GM12878 (cell line): ENCODE data around the gene FRMPD2. TPM values are rescaled to one million over a fixed set of nuclear protein-coding genes. Genes with fewer than 3 reads are reported as not detected.

Experiments
- ATAC-seq: fragments of 200-7000 bp; cut with Tn5 transposase; 3 replicates; pipeline ENCODE4 v1.9.1; 2020; ENCODE audit warnings: mild to moderate bottlenecking, moderate library complexity
- BruUV-seq: library from RNA; stranded (reverse); fragments of 400-500 nt; replicated peaks from 2 replicates; lab custom pipeline; 2021; lab: Mats Ljungman, UMichigan
- CTCF ChIA-PET: fragments of 300-600 bp; sonication (Branson Sonifier 250); formaldehyde crosslinking; extraction: SDS; loops from one replicate; lab custom pipeline; 2021; ENCODE audit warnings: inconsistent platforms; lab: Yijun Ruan, JAX
- POLR2A ChIA-PET: fragments of 350-600 bp; formaldehyde crosslinking; extraction: SDS; loops from one replicate; lab custom pipeline; 2021; ENCODE audit warnings: inconsistent platforms; lab: Charles Lee
- RAD21 ChIA-PET: fragments of 300-600 bp; sonication (Branson Sonifier 250); formaldehyde crosslinking; loops from one replicate; lab custom pipeline; 2023; ENCODE audit warnings: antibody characterized with exemption; ENCODE audit not compliant: unreplicated experiment; lab: Charles Lee
- SMC1A ChIA-PET: fragments of 300-600 bp; sonication (Branson Sonifier 250); formaldehyde crosslinking; loops from one replicate; lab custom pipeline; 2023; ENCODE audit not compliant: unreplicated experiment, uncharacterized antibody; lab: Charles Lee
- DNase-seq: peaks from one replicate; pipeline ENCODE4 v3.0.0-alpha.2; 2011; ENCODE audit warnings: low read depth, low spot score
- FAIRE-seq: peaks from 3 replicates; lab custom pipeline; 2011; peaks lifted over from hg19 to GRCh38; lab: Jason Lieb, UNC
- H2AFZ ChIP-seq: 2 replicates; pipeline ENCODE4 v1.6.0; 2011; ENCODE audit warnings: low read depth, low read length, control low read depth; ENCODE audit not compliant: control insufficient read depth
- H3K27ac ChIP-seq: 2 replicates; pipeline ENCODE4 v1.5.1; 2011; ENCODE audit warnings: control low read depth; ENCODE audit not compliant: control insufficient read depth, insufficient read depth
- H3K27me3 ChIP-seq, 2 experiments: replicated peaks in 1 of 2; 2 replicates each; pipeline versions ENCODE4 v1.6.0 to v1.6.1; 2011; ENCODE audit warnings: low read length in 1 of 2; ENCODE audit not compliant: control insufficient read depth in 2 of 2, insufficient read depth in 2 of 2
- H3K36me3 ChIP-seq, 2 experiments: 2 replicates each; pipeline ENCODE4 v1.5.1; 2011; ENCODE audit warnings: low read length in 1 of 2; ENCODE audit not compliant: control insufficient read depth in 2 of 2, insufficient read depth in 2 of 2
- H3K4me1 ChIP-seq: 2 replicates; pipeline ENCODE4 v1.6.1; 2011; ENCODE audit warnings: mild to moderate bottlenecking, low read length, moderate library complexity, mixed read lengths; ENCODE audit not compliant: control insufficient read depth, insufficient read depth
- H3K4me2 ChIP-seq: 2 replicates; pipeline ENCODE4 v1.6.0; 2011; ENCODE audit warnings: control low read depth; ENCODE audit not compliant: control insufficient read depth, insufficient read depth
- H3K4me3 ChIP-seq: fragments of 200-600 bp; sonication (generic); 2 replicates; pipeline ENCODE4 v1.5.1; 2016
- H3K79me2 ChIP-seq: 2 replicates; pipeline ENCODE4 v1.6.0; 2011; ENCODE audit warnings: low read length; ENCODE audit not compliant: control insufficient read depth, insufficient read depth
- H3K9ac ChIP-seq: 2 replicates; pipeline ENCODE4 v1.8.0; 2011; ENCODE audit warnings: low read length, control low read depth, mixed read lengths; ENCODE audit not compliant: control insufficient read depth, insufficient read depth
- H3K9me3 ChIP-seq: replicated peaks from 3 replicates; pipeline ENCODE4 v1.5.1; 2011; ENCODE audit warnings: mild to moderate bottlenecking, low read length; ENCODE audit not compliant: control insufficient read depth, insufficient read depth
- H4K20me1 ChIP-seq: 2 replicates; pipeline ENCODE4 v1.6.0; 2011; ENCODE audit not compliant: control insufficient read depth, insufficient read depth
- ASH2L ChIP-seq: fragments of 300-600, 200-600 bp; sonication (generic); IDR thresholded peaks from 2 replicates; pipeline ENCODE4 v1.6.1; 2017; ENCODE audit warnings: low read depth, mild to moderate bottlenecking, borderline replicate concordance
- ATF7 ChIP-seq: fragments of 450-650 bp; IDR thresholded peaks from 2 replicates; pipeline ENCODE4 v1.6.1; 2016; ENCODE audit warnings: low read depth, mild to moderate bottlenecking
- E2F4 ChIP-seq: IDR thresholded peaks from 2 replicates; pipeline ENCODE4 v1.6.1; 2012; ENCODE audit warnings: low read depth, low read length, improper control_type of control experiment
- E2F8 ChIP-seq: fragments of 450-650 bp; IDR thresholded peaks from 2 replicates; pipeline ENCODE4 v1.6.1; 2018; ENCODE audit warnings: mild to moderate bottlenecking, low read depth, moderate library complexity; ENCODE audit not compliant: partially characterized antibody
- ELK1 ChIP-seq: IDR thresholded peaks from 2 replicates; pipeline ENCODE4 v1.6.1; 2012; ENCODE audit warnings: low read depth, low read length, improper control_type of control experiment
- HDAC6 ChIP-seq: fragments of 200-600 bp; sonication (generic); IDR thresholded peaks from one replicate; pipeline ENCODE4 v1.8.0; 2017; ENCODE audit warnings: antibody characterized with exemption; ENCODE audit not compliant: unreplicated experiment
- HDGF ChIP-seq: fragments of 450-650 bp; IDR thresholded peaks from 2 replicates; pipeline ENCODE4 v1.6.1; 2016; ENCODE audit warnings: antibody characterized with exemption
- KLF5 ChIP-seq: fragments of 450-650 bp; IDR thresholded peaks from 2 replicates; pipeline ENCODE4 v1.6.1; 2014; ENCODE audit warnings: mild to moderate bottlenecking; ENCODE audit not compliant: partially characterized antibody
- MEF2B ChIP-seq: fragments of 450-650 bp; IDR thresholded peaks from 2 replicates; pipeline ENCODE4 v1.6.1; 2018; ENCODE audit warnings: mild to moderate bottlenecking, moderate library complexity; ENCODE audit not compliant: partially characterized antibody, poor library complexity, severe bottlenecking
- POLR2AphosphoS2 ChIP-seq: IDR thresholded peaks from 2 replicates; pipeline ENCODE4 v1.6.1; 2011; ENCODE audit warnings: low read depth, mild to moderate bottlenecking, low read length, improper control_type of control experiment, moderate library complexity
- STAT1 ChIP-seq: fragments of 450-650 bp; conservative IDR thresholded peaks from 2 replicates; pipeline ENCODE4 v1.6.1; 2014; ENCODE audit warnings: antibody characterized with exemption, mild to moderate bottlenecking
- ZBED1 ChIP-seq: IDR thresholded peaks from 2 replicates; pipeline ENCODE4 v1.6.1; 2016; ENCODE audit warnings: borderline replicate concordance
- WGBS: methylation state at CpG from one replicate; pipeline ENCODE4 v1.1.6; 2016; ENCODE audit warnings: low lambda C conversion rate; ENCODE audit not compliant: insufficient replicate concordance, insufficient coverage; ENCODE audit errors: missing lambda C conversion rate; 5-methylcytosine and 5-hydroxymethylcytosine counted together
- in situ Hi-C: fragments of 300-500 bp; cut with MboI; formaldehyde crosslinking; loops from 9 replicates; pipeline ENCODE4 v1.14.3; 2018; ENCODE audit warnings: mixed read lengths
- intact Hi-C: fragments of 100-400 bp; cut with micrococcal nuclease; formaldehyde crosslinking; loops from one replicate; pipeline ENCODE4 v1.14.2; 2022; ENCODE audit not compliant: unreplicated experiment
- polyA plus RNA-seq, 11 experiments: library from polyadenylated mRNA; depleted of rRNA in 4 of 11; unstranded in 6 of 11; stranded (reverse) in 5 of 11; fragments of >200 nt; fragmentation: Nextera tagmentation in 4 of 11; fragmentation: Illumina TruSeq in 1 of 11; extraction: Ambion mirVana in 4 of 11; extraction: Trizol in 1 of 11; gene quantifications; 1 replicate in 1 of 11; 2 replicates in 10 of 11; pipeline versions ENCODE4 v1.2.1 to v1.2.3, GENCODE V29; 2011 to 2016; ENCODE audit warnings: inconsistent platforms in 2 of 11, missing spikeins in 2 of 11, low read depth in 1 of 11
- total RNA-seq, 4 experiments: library from RNA; depleted of rRNA in 3 of 4; stranded (reverse); fragments of >200 nt in 3 of 4; fragmentation: Illumina TruSeq in 1 of 4; extraction: Trizol in 1 of 4; gene quantifications; 2 replicates each; pipeline versions ENCODE4 v1.2.1 to v1.2.3, GENCODE V29; 2013 to 2021
- TF ChIP-seq, protein P1 (sequence below): fragments of 450-650 bp; IDR thresholded peaks from 2 replicates; pipeline ENCODE4 v1.6.1; 2017; ENCODE audit warnings: mild to moderate bottlenecking, low read depth, inconsistent platforms; ENCODE audit not compliant: poor library complexity, severe bottlenecking
- TF ChIP-seq, protein P2 (sequence below): fragments of 150-350 bp; IDR thresholded peaks from 2 replicates; pipeline ENCODE4 v1.6.1; 2014; ENCODE audit warnings: mild to moderate bottlenecking, low read depth, low read length

FRMPD2 gene
- total and polyA plus RNA-seq, 10 of the 15 experiments (the other 5 are each of a cell fraction or from before 2014, with no cell fraction given): 0.38 to 5.7 (median 1.4) TPM

GRCh38 chr10:48195803-48196202 lies 78.7 kb downstream of the FRMPD2 start (continued):
- TF ChIP-seq, protein P1, sequence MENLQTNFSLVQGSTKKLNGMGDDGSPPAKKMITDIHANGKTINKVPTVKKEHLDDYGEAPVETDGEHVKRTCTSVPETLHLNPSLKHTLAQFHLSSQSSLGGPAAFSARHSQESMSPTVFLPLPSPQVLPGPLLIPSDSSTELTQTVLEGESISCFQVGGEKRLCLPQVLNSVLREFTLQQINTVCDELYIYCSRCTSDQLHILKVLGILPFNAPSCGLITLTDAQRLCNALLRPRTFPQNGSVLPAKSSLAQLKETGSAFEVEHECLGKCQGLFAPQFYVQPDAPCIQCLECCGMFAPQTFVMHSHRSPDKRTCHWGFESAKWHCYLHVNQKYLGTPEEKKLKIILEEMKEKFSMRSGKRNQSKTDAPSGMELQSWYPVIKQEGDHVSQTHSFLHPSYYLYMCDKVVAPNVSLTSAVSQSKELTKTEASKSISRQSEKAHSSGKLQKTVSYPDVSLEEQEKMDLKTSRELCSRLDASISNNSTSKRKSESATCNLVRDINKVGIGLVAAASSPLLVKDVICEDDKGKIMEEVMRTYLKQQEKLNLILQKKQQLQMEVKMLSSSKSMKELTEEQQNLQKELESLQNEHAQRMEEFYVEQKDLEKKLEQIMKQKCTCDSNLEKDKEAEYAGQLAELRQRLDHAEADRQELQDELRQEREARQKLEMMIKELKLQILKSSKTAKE: no peak
- TF ChIP-seq HDGF: no peak
- TF ChIP-seq E2F8: no peak
- no peak for TF ChIP-seq ATF7

DNA sequence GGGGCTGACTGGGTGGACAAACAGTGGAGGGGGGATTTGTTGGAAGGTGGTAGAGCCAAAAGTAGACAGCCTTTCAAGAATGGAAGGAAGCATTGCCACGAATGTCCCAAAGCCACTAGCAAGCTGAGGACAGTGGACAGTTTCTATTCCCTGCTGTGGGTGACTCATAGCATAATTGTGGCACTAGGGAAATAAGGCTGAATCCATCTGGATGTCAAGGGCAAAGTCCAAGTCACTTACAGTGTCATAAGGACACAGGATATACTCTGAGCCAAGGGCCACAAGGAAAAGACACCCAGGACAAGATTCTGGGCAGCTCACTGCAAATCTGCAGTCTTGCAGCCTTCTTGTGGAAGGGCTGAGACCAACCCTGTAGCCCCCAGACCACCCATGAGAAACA lies 79.7 kb downstream of the FRMPD2 start:
- Histone ChIP-seq H3K27ac (no peak overlapping the region), H3K4me1 (no peaks in the 10 kb centered on the region), H4K20me1 (no peaks in the 10 kb centered on the region), H3K36me3 (no peaks in the 10 kb centered on the region), H3K27me3 (no peaks in the 10 kb centered on the region), H3K9ac (no peak overlapping the region), H3K4me3 (no peak overlapping the region), H2AFZ (no peak overlapping the region), H3K4me2 (no peak overlapping the region), H3K9me3 (no peaks in the 10 kb centered on the region), H3K79me2 (no peaks in the 10 kb centered on the region)
- 0% methylated on average over 1 of the region's 1 CpG for WGBS
- ChIA-PET POLR2A (no interaction called here), RAD21 (interaction anchor here (1.0 kb wide), 1 partner anchor 126 kb away, joined by 3 read pairs; no protein-coding TSS in a partner anchor), SMC1A (interaction anchor here (1.0 kb wide), 1 partner anchor 115 kb away, joined by 3 read pairs; no protein-coding TSS in a partner anchor), CTCF (interaction anchor here (1.7 to 3.1 kb wide), 2 partner anchors 10 to 14 kb away, joined by 4 to 11 read pairs; no protein-coding TSS in a partner anchor)
- FAIRE-seq (no peak), DNase-seq (no peak), ATAC-seq (no peak)
- no TSS peak for BruUV-seq
- intact Hi-C loops: no loop called here
- in situ Hi-C loops: no loop called here
- TF ChIP-seq MEF2B (no peak), STAT1 (no peak), HDAC6 (no peak), ASH2L (no peak), E2F4 (no peak), ELK1 (no peak), KLF5 (no peak), POLR2AphosphoS2 (no peak), ZBED1 (no peak)
- TF ChIP-seq, protein P2, sequence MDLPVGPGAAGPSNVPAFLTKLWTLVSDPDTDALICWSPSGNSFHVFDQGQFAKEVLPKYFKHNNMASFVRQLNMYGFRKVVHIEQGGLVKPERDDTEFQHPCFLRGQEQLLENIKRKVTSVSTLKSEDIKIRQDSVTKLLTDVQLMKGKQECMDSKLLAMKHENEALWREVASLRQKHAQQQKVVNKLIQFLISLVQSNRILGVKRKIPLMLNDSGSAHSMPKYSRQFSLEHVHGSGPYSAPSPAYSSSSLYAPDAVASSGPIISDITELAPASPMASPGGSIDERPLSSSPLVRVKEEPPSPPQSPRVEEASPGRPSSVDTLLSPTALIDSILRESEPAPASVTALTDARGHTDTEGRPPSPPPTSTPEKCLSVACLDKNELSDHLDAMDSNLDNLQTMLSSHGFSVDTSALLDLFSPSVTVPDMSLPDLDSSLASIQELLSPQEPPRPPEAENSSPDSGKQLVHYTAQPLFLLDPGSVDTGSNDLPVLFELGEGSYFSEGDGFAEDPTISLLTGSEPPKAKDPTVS: no peak
